ENCODE data around the gene GRAP2.
A peak's percentile ranks its signal among the peaks of the same experiment; 100 is the strongest.
"Not testable (repeated sequence)": the region's sequence is repeated elsewhere in the genome, so short reads cannot be mapped to it uniquely, and the experiment has no call there.

Gene GRAP2

GRCh38 chr22:39992088-39992826, 91.4 kb downstream of the GRAP2 start:
- DNase-seq (ENCODE audit: low read depth in 1 of 2, low spot score in 1 of 2): no peak

DNA sequence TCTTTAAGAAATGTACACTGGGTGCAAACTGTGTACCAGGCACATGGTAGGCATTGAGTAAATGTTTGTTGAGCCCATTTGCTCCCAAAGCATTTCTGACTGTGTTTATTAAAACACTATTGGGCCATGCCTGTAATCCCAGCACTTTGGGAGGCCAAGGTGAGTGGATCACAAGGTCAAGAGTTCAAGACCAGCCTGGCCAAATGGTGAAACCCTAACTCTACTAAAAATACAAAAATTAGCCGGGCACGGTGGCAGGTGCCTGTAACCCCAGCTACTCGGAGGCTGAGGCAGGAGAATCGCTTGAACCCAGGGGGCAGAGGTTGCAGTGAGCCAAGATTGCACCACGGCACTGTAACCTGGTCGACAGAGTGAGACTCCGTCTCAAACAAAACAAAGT, 92.0 kb downstream of the GRAP2 start:
- DNase-seq (ENCODE audit: low read depth in 1 of 2, low spot score in 1 of 2): not testable (repeated sequence)

GRCh38 chr22:39994041-39994565, 93.2 kb downstream of the GRAP2 start:
- DNase-seq (ENCODE audit: low read depth in 1 of 2, low spot score in 1 of 2): peak in 1 of 2 donors; percentile 11

- peak in 1 of 2 donors; percentile 11 for DNase-seq (ENCODE audit: low read depth in 1 of 2, low spot score in 1 of 2)
Measured at GRCh38 chr22:39994566-39995392, 93.9 kb downstream of the GRAP2 start, which contains the start of gene FAM83F. FAM83F (plus strand) TSS chr22:39994954; CDS start chr22:39995043, 89 bp downstream.

DNA sequence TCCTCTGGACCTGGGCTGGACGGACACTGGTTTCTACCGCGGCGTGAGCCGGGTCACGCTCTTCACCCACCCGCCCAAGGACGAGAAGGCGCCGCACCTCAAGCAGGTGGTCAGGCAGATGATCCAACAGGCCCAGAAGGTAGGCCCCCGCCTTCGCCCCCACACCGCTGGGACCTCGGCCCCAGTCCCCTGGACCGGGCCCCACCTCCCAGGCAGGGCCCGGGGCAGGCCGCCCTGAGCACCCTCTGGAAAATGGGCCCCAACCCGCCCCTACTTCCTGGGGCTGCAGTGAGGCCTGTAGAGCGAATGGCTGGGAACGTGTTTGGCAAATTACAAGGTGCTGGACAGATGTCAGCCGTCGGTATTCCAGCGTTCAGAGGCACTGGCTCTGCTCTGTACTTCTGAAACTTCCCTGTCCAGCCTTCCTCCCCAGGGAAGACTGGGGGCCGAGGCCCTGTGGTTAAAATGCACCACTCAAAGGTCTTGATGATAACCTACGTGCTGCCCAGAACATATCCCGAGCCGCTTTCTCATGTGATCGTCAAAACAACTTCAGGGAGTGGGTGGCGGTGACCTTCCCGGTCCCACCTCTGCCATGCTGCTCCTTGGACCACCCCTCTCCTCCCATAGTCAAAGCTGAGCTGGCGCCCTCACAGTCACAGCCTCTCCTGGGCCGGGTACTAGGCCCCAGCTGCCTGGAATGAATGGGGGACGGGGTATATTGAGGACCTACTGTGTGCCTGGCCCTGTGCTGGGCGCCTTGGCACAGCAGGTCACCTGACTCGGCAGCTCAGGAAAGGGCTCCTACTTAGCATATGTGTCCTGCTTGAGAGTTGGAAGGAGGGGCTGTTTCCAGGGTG, 94.7 kb downstream of the GRAP2 start:
- no peak for DNase-seq (ENCODE audit: low read depth in 1 of 2, low spot score in 1 of 2)

DNA sequence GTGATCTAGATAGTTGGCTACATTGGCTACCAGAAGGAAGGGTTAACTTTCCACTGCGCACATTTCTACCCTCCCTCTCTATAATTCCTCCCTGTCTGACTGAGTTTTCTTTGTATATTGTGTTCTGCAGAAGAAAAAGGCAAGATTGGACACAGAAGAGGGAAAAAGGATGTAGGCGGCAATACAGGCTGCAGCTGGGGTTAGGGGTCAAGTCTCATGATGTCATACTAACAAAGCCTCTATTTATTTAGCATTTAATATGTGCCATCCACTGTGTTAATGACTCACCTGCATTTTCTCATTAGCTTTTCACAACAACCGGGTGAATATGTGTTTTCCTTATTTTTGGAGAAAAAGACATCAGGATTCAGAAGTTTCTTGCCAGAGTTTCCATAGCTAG, 95.8 kb downstream of the GRAP2 start:
- no peak for DNase-seq (ENCODE audit: low read depth in 1 of 2, low spot score in 1 of 2)

GRCh38 chr22:39997421-39997820, 96.5 kb downstream of the GRAP2 start:
- no peak for DNase-seq (ENCODE audit: low read depth in 1 of 2, low spot score in 1 of 2)

DNA sequence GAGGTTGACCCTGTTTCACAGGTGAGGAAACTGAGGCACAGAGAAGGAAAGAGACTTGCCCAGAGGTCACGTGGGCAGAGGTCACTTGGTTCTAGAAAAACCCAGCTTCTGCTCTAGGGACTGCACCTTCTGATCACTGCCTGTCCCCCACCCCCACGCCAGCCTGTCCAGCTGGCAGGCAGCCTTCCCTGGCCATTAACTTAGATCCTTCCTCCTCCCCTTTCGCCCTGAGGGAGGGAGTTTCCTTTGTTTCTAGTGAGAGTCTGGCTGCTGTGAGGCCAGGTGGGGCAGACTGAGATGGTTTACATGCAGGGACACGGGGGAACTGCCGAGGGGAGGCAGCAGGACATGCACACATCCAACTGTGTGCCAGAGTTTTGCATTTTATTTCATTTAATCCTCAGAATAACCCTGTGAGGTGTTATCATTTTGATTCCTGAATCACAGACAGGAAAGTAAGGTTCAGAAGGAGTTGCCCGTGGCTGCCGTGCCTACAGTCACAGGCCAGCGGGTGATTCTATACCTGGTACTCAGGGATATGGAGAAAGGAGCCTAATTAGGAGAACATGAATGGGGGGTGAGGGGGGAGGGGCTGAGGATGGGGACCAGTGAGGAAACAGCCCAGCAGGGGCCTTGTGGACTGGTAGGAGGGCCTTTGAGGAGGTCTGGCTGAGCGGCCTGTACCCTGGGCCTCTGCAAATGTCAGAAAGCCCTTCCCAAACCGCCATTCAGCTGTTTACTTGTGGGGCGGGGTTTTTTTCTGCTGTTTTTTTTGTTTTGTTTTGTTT, 97.2 kb downstream of the GRAP2 start:
- no peak for DNase-seq (ENCODE audit: low read depth in 1 of 2, low spot score in 1 of 2)

DNA sequence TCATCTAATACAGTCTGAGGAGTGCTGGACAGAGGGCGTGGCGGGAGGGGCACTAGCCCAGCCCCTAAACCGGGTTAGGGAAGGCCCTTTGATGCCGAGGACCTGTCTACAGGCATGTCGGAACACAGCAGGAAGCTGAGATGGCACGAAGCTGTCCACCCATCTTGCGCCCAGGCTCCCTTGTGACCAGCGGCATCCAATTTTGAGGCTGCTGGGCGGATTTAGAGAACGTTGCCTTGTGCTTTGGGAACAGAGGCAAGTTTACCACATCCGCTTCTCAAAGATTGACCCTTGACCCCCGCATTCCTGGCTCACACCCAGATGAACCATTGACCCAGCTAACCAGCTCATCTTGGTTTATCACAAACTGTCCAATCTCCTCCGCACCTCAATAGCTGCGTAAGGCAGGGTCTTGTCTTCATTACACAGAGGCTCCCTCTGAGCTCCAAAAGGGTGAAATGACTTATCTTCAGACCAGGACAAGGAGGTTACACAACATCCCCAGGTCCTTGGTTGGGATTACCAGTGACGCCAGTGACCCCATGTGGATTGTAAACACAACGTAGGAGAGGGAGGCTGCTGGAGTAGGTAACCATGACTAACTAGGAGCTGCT, 98.4 kb downstream of the GRAP2 start:
- DNase-seq (ENCODE audit: low read depth in 1 of 2, low spot score in 1 of 2): no peak

GRCh38 chr22:40000171-40000570, 99.3 kb downstream of the GRAP2 start:
- no peak for DNase-seq (ENCODE audit: low read depth in 1 of 2, low spot score in 1 of 2)

DNA sequence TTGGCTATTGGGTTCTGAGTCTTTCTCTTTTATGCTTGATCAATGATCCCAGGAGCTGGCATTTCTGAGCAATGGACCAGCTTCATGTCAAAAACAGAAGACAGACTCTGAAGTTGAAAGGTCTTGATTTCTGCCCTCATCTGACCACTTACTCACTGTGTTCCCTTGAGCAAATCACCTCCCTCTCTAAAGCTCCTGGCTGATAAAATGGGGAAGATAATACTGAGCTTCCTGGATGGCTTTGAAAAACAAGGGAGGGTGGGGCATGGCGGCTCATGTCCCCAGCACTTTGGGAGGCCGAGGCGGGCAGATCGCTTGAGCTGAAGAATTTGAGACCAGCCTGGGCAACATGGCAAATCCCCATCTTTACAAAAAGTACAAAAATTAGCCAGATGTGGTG, 100.2 kb downstream of the GRAP2 start:
- no peak for DNase-seq (ENCODE audit: low read depth in 1 of 2, low spot score in 1 of 2)

DNA sequence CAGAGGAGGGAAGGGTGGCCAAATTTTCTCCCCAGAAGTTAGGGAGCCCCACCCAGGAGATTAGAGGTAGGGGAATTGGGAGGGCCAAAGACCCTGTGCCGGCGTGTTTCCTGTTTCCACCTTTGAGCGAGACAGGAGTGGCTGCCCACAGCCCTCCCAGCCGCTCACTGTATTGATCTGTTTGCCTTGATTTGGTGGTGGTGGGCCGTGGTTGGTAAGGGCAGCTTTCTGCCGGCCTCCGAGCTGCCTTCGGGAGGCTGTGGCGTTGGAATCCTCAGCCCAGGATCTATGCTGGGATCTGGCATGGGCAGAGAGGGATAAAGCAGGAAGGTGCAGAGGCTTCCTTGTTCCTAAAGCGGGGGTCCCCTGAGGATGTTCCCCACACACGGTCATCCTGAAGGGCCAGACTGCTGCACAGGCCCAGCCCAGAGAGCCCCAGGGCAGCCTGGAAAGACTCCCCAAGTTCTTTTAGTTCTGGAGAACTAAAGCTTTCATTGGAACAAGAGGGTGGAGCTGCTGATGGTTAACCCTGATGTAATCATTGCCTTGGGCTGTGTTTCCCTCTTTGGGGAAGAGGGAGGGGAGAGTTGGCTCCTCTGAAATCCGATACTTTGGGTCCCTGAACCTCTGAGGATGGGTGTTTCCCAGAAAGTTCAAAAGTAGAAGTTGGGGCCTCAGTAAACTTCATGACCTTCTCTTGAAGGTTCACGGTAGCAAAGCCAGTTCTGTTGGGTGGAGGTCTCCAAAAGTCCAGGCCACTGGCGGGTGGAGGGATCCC, 101.1 kb downstream of the GRAP2 start:
- DNase-seq (ENCODE audit: low read depth in 1 of 2, low spot score in 1 of 2): no peak

- DNase-seq (ENCODE audit: low read depth in 1 of 2, low spot score in 1 of 2): no peak
Measured at GRCh38 chr22:40002935-40003715, 102.2 kb downstream of the GRAP2 start.

DNA sequence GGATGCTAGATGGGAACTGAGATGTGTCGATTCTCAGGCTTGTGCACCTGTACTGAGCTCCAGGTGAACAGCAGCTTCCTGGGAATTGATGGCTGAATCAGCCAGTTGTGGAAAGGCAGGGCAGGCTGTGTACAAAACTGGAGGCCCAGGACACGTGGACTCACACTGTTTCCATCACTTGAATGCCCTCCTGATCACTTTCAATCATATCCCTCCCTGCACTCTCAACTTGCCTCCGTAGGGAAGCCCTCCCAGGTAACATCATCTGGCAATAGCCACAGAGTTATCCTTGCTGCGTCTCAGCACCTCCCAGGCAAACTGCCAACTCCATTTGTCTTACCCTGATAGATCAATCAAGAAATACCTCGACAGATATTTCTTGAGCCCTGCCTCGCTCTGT, 104.0 kb downstream of the GRAP2 start:
- DNase-seq (ENCODE audit: low read depth in 1 of 2, low spot score in 1 of 2): no peak

- DNase-seq (ENCODE audit: low read depth in 1 of 2, low spot score in 1 of 2): no peak
Measured at GRCh38 chr22:40006641-40007040, 105.8 kb downstream of the GRAP2 start.

DNA sequence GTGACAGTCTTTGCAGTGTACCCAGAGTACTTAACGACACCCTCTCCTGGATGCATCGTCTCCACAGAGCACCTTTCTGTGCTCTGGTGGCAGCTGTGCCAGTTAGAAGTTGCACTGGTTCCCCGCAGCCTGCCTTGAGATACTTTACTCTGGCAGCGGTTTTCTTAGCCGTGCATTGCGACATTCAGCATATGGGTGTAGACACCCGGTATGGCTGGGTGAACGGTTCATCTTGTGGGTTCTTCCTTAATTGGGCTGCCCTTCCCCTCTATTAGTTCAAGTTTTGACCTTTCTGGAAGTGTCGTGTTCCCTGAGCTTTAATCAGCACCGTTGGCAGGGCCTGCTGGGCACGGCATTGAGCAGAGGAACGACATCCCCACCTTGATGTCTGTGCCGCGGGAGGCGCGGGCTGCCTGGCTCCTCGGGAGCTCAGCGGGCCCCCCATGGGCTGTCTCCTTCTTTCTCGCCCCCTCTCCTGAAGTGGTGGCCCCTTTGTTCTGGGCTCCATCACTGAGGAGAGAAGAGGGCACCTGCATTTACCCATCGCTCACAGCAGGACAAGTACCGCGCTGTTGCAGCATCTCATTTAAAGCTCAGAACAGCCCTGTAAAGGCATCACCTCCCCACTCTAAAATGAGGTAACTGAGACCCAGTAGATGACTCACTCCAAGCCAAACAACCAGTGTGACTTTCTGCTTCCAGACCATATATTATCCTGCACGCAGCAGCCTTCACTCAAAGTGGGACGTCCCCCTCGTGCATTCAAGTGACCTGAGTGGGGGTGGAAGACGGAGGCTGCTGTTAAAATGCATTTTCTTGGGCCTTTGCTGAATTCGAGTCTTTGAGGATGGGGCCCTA, 107.2 kb downstream of the GRAP2 start:
- no peak for DNase-seq (ENCODE audit: low read depth in 1 of 2, low spot score in 1 of 2)

- no peak for DNase-seq (ENCODE audit: low read depth in 1 of 2, low spot score in 1 of 2)
Measured at GRCh38 chr22:40008726-40009291, 107.9 kb downstream of the GRAP2 start.

Data from activated T-helper 1 cell treated with anti-CD3 and anti-CD28 coated beads, Interleukin-2, amount 50 U/mL, for 16 hours (primary cell).